Measurements from ENCODE around the gene ZRANB3.
"Not testable (repeated sequence)": the region's sequence is repeated elsewhere in the genome, so short reads cannot be mapped to it uniquely, and the experiment has no call there.

Gene ZRANB3

GRCh38 chr2:135140606-135141005 is 390.4 kb downstream of the ZRANB3 start:
- DNase-seq (ENCODE audit: low read depth in 3 of 3, low spot score in 1 of 3) = no peak

DNA sequence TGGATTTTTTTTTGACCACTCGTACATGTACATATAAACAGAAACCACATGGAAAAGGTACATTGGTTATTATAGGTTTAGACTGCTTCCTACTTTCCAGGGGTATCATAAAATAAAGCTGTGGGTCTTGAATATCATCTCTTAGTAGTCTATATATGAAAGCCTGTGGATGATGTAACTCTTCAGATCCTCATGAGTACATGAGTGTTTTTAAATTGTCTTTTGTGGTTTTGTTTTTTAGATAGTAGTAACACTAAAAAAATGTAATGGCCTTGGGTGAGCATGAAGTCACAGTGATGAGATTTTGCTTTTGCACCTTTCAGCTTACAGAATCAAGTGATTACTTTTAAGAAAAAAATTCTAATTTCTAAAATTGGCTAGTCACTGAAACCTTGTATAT is 398.7 kb downstream of the ZRANB3 start:
- no peak for DNase-seq (ENCODE audit: low read depth in 3 of 3, low spot score in 1 of 3)

DNA sequence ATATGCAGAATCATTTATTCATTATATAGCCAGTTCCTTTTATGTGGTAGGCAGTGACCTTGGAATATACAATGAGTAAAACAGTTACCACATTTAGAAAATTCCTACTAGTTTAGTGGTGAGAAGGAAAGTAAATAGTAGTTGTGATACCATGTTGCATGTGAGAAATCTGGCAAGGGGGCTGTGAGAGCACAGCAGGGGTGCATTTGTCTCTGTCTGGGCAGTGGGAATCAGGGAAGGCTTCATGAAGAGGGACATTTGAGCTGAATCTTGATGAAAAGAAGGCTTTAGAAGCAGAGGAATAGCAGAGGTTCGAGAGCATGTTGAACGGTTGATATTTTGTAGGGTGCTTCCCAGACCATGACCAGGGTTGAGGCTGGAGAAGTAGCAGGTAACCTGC is 400.3 kb downstream of the ZRANB3 start:
- no peak for DNase-seq (ENCODE audit: low read depth in 3 of 3, low spot score in 1 of 3)

- DNase-seq (ENCODE audit: low read depth in 3 of 3, low spot score in 1 of 3) = no peak
Measured at GRCh38 chr2:135125940-135126339, 405.1 kb downstream of the ZRANB3 start.

DNA sequence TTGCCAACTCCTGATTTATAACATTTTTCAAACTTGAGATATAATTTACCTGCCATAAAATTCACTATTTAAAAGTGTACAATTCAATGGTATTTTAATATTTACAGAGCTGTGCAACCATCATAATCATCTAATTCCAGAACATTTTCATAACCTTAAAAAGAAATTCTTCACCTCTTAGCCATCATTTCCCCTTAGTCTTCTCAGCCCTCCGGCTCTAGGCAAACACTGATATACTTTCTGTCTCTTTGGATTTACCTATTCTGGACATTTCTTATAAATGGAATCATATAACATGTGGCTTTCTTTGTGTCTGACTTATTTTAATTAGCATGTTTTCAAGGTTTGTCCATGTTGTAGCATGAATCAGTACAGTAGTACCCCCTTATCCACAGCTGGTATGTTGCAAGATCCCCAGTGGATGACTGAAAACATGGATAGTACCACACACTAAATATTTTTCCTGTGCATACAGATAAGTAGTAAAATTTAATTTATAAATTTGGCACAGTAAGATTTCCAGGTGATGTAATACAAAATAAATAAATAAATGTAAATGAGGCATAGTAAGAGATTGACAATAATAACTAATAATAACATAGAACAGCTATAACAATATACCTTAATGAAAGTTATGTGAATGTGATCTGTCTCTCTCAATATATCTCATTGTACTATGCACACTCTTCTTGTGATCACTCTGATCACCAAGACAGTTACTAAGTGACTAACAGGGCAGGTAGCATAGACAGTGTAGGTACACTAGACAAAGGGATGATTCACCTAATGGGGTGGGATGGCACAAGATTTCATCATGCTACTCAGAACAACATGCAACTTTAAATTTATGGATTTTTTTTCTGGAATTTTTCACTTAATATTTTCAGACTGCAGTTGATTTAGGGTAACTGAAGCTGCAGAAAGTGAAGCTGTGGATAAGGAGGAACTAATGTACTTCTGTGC is 405.8 kb downstream of the ZRANB3 start:
- DNase-seq (ENCODE audit: low read depth in 3 of 3, low spot score in 1 of 3) = no peak

GRCh38 chr2:135121658-135122039 is 409.4 kb downstream of the ZRANB3 start:
- not testable (repeated sequence) for DNase-seq (ENCODE audit: low read depth in 3 of 3, low spot score in 1 of 3)

GRCh38 chr2:135121016-135121657 is 409.9 kb downstream of the ZRANB3 start:
- no peak for DNase-seq (ENCODE audit: low read depth in 3 of 3, low spot score in 1 of 3)

DNA sequence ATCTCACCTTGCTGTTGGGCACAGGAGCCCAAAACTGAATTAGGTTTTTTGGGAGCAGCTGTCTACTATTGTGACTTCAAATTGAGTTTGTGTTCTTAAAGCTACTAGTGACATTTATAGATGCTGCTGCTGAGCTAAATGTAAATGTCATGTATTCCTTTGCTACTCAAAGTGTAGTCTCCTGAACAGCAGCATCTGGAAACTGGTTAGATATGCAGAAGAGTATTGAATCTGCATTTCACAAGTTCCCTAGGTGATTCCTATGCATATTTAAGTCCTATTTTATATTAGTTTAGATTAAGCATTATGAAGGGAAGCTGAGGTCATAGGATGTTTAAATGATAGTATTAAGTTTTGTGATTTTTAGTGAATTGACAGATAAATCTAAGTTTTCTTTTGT is 411.4 kb downstream of the ZRANB3 start:
- no peak for DNase-seq (ENCODE audit: low read depth in 3 of 3, low spot score in 1 of 3)

DNA sequence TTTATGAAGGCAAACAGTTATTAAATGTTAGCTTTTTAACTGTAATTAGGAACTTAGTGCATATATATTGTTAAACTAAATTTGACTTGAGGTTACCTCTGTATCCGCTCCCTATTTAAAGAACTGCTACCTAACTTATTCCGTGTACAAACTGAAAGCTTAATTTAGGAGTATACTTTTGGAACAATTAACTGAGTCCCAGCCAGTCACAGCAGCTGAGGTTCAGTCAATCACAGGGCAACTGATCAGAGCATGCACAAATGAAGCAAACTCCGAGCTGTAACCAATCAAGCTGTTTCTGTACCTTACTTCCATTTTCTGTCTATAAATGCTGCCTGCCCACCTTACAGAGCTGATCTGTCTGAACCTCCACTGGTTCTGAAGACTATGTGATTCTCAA is 417.7 kb downstream of the ZRANB3 start:
- no peak for DNase-seq (ENCODE audit: low read depth in 3 of 3, low spot score in 1 of 3)

- not testable (repeated sequence) for DNase-seq (ENCODE audit: low read depth in 3 of 3, low spot score in 1 of 3)
Measured at GRCh38 chr2:135105513-135106316, 425.3 kb downstream of the ZRANB3 start.

- no peak for DNase-seq (ENCODE audit: low read depth in 3 of 3, low spot score in 1 of 3)
Measured at GRCh38 chr2:135103843-135104242, 427.2 kb downstream of the ZRANB3 start.

DNA sequence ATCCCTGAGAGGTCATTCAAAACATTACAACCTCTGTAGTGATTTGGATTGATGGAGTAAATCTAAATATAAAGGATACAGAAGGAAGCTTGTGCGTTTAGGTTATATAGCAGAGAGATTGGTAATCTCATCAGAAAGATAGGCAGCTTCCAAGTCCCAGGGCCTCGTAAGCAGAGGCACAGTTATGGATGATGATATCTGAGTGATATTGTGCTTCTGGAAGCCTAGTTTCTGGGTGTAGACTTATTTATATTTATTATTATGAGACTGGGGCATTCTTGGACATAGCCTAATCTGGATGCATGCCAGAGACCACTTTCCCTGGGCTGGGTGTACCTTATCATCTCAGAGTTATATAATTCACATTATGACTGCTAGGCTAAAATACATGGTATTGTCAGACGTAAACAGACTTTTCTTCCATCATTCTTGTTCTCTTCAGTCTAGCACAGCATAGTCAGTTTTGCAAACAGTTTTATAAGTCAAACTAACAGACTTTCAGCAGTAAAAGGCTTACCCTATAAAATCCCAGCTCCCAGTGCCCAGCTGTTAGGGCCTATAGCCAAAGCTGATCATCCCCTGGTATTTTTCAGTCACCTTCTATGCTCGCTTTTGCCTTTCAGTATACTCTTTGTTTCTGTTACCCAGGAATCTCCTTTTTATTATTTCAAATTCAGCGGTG is 431.1 kb downstream of the ZRANB3 start:
- no peak for DNase-seq (ENCODE audit: low read depth in 3 of 3, low spot score in 1 of 3)

DNA sequence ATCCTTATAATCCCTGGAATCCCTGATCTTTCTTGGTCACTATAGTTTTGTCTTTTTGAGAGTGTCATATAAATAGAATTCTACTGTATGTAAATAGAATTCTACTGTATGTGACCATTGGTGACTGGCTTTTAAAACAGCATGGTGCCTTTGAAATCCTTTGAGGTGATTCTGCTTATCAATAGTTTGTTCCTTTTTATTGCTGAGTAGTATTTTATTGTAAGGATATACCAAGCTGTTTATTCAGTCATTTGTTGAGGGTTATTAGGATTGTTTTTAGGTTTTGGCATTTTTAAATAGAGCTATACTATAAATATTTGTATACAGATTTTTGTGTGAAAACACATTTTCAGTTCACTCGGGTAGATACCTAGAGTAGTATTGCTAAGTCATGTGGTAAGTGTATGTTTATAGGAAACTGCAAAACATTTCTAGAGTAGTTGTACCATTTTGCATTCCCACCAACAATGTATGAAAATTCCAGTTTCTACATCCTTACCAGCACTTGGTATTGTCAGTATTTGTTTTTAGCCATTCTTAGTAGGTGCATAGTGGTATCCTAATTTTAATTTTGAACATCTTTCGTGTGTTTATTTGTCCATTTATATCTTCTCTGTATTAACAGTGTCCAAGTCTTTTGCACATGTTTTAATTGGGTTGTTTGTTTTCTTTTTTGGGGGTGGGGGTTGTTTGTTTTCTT is 433.3 kb downstream of the ZRANB3 start:
- no peak for DNase-seq (ENCODE audit: low read depth in 3 of 3, low spot score in 1 of 3)

DNA sequence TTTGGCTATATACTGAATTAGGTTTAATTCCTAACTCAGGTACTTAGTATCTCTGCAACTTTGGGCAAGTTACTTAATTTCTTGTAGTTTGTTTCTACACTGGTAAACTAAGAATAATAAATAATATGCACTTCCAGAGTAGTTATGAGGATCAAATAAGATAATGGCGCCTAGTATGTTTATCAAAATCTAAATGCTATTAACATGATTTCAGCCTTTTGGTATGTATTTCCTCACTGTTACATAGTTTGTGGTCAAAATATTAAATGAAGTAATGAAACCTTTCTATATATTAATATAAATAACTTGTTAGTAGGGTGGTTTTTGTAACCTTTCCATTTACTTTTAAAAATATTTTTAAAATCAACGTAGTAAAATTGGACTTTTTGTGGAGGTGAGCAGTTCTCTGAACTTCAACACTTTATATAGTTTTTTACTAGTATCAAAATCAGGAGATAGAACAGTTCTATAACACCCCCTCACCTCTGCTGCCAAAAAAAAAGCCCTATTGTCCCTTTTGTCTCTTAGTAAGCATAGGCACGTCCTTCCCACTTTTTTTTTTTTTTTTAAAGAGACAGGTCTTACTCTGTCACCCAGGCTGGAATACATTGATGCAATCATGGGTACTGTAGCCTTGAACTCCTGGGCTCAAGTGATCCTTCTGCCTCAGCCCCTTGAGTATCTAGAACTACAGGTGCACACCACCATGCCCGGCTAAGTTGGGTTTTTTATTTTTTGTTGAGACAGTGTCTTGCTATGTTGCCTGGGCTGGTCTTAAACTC is 434.2 kb downstream of the ZRANB3 start:
- no peak for DNase-seq (ENCODE audit: low read depth in 3 of 3, low spot score in 1 of 3)

DNA sequence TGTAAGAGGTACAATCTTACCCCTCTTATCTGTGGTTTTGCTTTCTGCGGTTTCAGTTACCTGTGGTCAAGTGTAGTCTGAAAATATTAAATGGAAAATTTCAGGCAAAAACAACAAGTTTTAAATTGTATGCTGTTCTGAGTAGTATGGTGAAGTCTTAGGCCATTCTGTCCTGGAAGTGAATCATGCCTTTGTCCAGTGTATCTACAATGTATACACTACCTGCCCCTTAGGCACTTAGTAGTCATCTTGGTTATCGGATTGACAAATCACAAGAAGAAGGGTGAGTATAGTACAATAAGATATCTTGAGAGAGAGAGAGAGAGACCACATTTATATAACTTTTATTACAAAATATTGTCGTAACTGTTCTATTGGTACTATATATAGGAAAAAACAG is 435.4 kb downstream of the ZRANB3 start:
- DNase-seq (ENCODE audit: low read depth in 3 of 3, low spot score in 1 of 3) = no peak

GRCh38 chr2:135094508-135094907 is 436.5 kb downstream of the ZRANB3 start:
- no peak for DNase-seq (ENCODE audit: low read depth in 3 of 3, low spot score in 1 of 3)

- no peak for DNase-seq (ENCODE audit: low read depth in 3 of 3, low spot score in 1 of 3)
Measured at GRCh38 chr2:135093670-135094330, 437.2 kb downstream of the ZRANB3 start.

DNA sequence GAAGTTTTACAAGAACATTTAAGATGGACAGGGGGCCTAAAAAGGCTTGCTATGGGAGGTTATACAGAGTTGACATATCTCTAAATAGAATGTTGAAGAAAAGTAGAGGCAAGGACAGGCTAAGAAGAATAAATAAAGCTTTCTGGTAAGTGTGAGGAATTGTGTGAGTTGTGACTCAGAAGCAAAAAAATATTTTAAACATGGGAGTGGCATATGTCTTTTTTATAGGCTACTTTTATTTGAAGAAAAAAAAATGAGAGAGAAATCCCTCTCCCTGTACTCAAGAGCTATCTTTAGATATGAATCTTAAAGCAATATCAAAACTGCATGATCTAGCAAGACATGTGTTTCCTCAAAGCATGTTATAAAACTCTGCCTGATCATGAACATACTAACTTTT is 437.8 kb downstream of the ZRANB3 start:
- DNase-seq (ENCODE audit: low read depth in 3 of 3, low spot score in 1 of 3) = no peak

- DNase-seq (ENCODE audit: low read depth in 3 of 3, low spot score in 1 of 3) = no peak
Measured at GRCh38 chr2:135091681-135092080, 439.3 kb downstream of the ZRANB3 start.
